ENCODE results near the gene AKR1D1. TPM values are rescaled to one million over a fixed set of nuclear protein-coding genes. Genes with fewer than 3 reads are reported as not detected.

The AKR1D1 gene
- total RNA-seq, 1 experiment from 2014 or later, result not detected

DNA sequence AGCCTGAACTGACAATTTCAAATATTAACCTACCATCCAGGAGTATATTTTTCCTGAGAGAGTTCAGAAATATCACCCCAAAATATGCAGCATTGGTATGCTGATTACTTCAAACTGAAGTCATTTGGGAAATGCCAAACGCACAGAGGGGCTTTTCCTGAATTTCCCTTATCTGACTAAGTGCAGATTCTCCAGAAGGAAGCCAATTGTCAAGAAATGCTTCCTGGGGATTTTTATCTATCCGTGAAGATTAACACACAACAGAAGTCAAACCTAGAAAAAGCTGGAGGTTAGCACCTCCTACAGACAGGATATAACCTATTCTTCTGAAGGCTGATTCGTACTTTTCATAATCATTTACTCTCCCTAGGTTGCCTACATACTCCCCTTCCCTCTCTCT, 91.0 kb downstream of the AKR1D1 start:
- peaks cover 5% of the 10 kb centered on the region; the same call in 1 of the 2 replicates for H3K9me3 ChIP-seq (ENCODE audit: low read length)
- no peak overlapping the region for H2AFZ ChIP-seq (ENCODE audit: low read length)
- H3K4me1 ChIP-seq (ENCODE audit: low read length), result no peaks in the 10 kb centered on the region
- no peak overlapping the region for H3K27ac ChIP-seq (ENCODE audit: low read length)
- no peak overlapping the region for H3K4me2 ChIP-seq (ENCODE audit: low read depth, low read length, poor library complexity, severe bottlenecking)
- H3K9me2 ChIP-seq (replicated peaks; ENCODE audit: insufficient read depth, low read length), result no peaks in the 10 kb centered on the region
- no peak for DNase-seq
- no peaks in the 10 kb centered on the region for H3K79me2 ChIP-seq (ENCODE audit: low read length)
- H3K36me3 ChIP-seq (ENCODE audit: insufficient read depth, low read length), result no peaks in the 10 kb centered on the region
- H4K20me1 ChIP-seq (ENCODE audit: insufficient read depth, low read depth, low read length), result no peaks in the 10 kb centered on the region
- H3K4me3 ChIP-seq (ENCODE audit: low read length), result no peak overlapping the region
- no peak overlapping the region for H3K9ac ChIP-seq (ENCODE audit: low read length)
- no peaks in the 10 kb centered on the region for H3K27me3 ChIP-seq (ENCODE audit: low read length)

DNA sequence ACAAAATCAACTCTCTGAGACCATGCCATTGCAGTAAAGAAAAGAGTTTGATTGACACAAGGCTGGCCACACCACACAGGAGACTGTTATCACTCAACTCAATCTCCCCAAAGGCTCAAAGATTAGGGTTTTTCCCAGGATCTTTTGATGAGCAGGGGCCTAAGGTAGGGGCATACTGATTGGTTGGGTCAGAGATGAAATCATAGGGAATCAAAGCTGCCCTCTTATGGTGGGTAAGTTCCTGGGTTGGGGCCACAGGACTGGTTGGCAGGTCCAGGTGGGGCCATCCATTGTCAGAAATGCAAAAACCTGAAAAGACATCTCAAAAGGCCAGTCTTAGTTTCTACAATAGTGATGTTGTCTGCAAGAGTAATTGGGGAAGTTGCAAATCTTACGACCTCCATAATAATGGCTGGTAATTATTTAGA, 91.6 kb downstream of the AKR1D1 start:
- H3K27ac ChIP-seq (ENCODE audit: low read length), result no peak overlapping the region
- no peak overlapping the region for H3K9ac ChIP-seq (ENCODE audit: low read length)
- no peaks in the 10 kb centered on the region for H3K79me2 ChIP-seq (ENCODE audit: low read length)
- H3K9me3 ChIP-seq (ENCODE audit: low read length), result peaks cover 5% of the 10 kb centered on the region; the same call in 1 of the 2 replicates
- no peak for DNase-seq
- H3K4me2 ChIP-seq (ENCODE audit: low read depth, low read length, poor library complexity, severe bottlenecking), result no peak overlapping the region
- H3K4me3 ChIP-seq (ENCODE audit: low read length), result no peak overlapping the region
- no peaks in the 10 kb centered on the region for H3K9me2 ChIP-seq (replicated peaks; ENCODE audit: insufficient read depth, low read length)
- no peaks in the 10 kb centered on the region for H4K20me1 ChIP-seq (ENCODE audit: insufficient read depth, low read depth, low read length)
- no peaks in the 10 kb centered on the region for H3K36me3 ChIP-seq (ENCODE audit: insufficient read depth, low read length)
- no peaks in the 10 kb centered on the region for H3K27me3 ChIP-seq (ENCODE audit: low read length)
- no peak overlapping the region for H2AFZ ChIP-seq (ENCODE audit: low read length)
- no peaks in the 10 kb centered on the region for H3K4me1 ChIP-seq (ENCODE audit: low read length)

Small RNA genes lying within 50 kb of the gene (small RNA-seq; reads per million reads assigned to genes)
- not detected for gene AC024082.2
- not detected for gene RN7SKP223

Other genes with a start within 250 kb of the AKR1D1 start
- not detected in 2 replicates for gene DGKI, start 229.5 kb upstream of the AKR1D1 start, total RNA-seq (2014; rRNA removed; shearing (Covaris generic); ENCODE audit: low replicate concordance)
- gene CREB3L2, start 74.4 kb upstream of the AKR1D1 start, total RNA-seq (2014; rRNA removed; shearing (Covaris generic); ENCODE audit: low replicate concordance), result not detected in 2 replicates